ENCODE results near the gene SPARC. TPM values are rescaled to one million over a fixed set of nuclear protein-coding genes. Genes with fewer than 3 reads are reported as not detected.

The SPARC gene
- total RNA-seq, 2 donors from 2014 or later: 913 to 2,416 TPM

DNA sequence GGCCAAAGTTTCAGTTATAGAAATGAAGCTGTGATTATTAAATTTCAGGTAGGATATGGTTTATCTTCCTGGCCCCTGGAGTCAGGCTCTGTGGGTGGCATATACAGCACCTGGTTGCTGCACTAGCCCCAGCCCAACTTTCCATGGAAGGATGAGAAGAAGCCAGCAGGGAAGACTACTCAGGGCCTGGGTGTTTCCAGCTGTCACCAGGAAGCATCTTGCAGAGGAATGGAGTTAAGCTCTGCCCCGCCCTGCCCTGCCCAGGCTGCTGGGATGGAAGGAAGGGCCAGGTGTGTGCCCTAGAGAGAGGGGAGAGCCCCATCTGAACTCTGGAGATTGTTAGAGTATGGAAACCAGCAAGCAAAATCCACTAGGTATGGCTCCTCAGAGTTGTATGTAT, 52.8 kb downstream of the SPARC start:
- DNase-seq (ENCODE audit: low spot score): no peak
- intact Hi-C loops (cut with DNase I): no loop called here

DNA sequence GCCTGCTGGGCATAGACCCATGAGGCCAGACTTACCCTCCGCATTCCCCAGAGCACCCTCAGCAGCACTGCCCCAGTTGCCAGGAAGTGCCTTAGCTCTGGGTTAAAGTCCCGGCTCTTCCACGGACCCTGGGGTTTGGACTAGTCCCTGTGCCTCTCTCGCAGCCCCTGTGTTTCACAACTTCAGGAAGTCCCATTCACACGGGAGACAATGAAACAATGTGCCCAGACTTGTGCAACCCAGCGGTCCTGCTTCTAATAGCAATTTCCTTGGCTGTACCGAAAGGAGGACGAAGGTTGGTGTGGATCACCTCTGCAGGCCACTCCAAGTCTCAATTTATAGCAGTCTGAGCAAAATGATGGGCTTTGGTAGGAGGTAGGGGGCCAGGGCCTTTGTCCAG, 53.8 kb downstream of the SPARC start:
- intact Hi-C loops (cut with DNase I): no loop called here
- DNase-seq (ENCODE audit: low spot score): no peak

DNA sequence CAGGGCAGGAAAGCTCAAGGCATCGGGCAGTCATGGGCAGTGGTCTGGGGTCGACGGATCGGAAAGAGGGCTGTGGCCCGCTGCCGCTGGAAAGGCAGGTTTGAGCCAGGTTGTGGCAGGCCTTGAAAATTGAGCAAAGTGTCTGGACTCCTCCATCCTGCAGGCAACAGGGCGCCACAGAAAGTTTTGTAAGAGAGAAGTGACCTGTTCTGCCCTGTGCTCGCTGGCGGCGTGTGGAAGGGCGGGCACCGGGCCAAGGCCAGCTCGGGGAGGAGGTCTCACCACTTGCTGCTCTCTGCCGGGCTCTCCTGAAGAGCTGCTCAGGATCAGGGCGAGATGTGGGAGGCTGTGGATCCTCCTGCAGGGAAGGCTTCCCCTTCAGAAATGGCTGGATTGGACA, 54.2 kb downstream of the SPARC start:
- DNase-seq (ENCODE audit: low spot score): no peak
- intact Hi-C loops (cut with DNase I): no loop called here

DNA sequence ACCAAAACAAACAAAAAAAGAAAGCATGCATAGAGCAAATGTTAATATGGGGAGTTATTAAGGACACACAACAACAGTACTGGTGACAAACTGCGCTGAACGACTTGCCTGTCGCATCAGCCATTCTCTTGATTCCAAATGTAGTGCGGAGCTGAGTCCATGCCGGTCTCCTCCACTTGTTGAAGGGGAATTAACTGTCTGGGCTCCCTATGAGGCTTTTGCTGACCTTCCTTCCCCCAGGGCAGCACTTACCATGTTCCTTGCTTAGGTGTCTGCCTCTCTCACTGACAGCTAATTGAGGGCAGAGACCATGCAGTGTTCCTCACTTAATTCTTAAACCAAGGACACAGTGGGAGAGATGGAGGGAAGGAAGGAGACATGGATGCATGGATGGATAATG, 54.8 kb downstream of the SPARC start:
- intact Hi-C loops (cut with DNase I): no loop called here
- DNase-seq (ENCODE audit: low spot score): no peak

DNA sequence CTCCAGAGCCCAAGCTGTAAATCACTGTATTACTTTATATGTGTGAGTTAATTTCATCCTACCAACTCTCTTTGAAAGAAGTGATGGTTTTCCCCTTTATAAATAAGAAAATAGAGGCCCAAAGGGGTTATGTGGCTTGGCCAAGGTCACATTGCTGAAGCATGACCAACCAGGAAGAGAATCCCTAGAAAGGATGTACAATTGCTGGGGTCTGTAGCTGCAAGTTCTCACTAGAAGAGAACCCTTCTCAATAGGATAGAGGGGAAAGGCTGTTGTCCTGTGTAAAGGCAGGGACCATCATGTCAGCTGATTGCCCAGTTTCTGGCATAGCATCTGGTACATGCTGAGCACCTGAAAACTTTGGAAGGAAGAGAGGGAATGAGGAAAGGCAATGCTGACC, 56.6 kb downstream of the SPARC start:
- intact Hi-C loops (cut with DNase I): no loop called here
- DNase-seq (ENCODE audit: low spot score): no peak

DNA sequence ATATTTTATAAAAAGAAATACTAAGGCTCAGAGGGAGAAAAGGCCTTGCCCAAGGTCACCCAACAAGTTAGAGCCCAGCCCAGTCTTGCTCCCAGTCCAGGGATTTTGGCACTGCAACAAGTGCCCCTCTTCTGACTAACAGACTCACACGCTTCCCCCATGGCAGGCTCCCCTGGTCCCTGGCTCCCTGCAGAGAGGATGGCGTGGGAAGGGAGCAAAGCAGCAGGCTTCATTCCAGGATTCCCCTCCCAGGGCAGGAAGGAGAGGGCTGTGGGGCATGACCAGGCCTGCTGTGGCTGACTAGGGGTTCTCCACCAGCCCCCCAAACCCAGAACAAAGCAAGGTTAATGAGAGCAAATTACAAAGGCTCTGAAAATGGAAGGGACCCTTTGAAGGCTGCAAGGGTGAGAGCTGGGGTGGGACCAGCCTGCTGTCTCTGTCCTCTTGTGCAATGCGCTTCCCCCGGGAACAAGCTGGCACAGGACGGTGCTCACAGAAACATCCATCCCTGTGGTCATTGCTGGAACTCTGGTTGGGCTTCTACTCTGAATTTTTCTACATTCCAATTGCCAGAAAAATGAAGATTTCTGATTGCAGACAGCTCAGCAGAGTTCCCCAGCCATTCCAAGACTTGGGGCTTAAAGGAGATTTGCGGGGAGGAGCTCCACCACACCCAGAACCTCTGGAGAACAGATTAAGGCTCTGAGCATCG, 58.4 kb downstream of the SPARC start:
- intact Hi-C loops (cut with DNase I): no loop called here
- peak; percentile 92 for DNase-seq (ENCODE audit: low spot score)

DNA sequence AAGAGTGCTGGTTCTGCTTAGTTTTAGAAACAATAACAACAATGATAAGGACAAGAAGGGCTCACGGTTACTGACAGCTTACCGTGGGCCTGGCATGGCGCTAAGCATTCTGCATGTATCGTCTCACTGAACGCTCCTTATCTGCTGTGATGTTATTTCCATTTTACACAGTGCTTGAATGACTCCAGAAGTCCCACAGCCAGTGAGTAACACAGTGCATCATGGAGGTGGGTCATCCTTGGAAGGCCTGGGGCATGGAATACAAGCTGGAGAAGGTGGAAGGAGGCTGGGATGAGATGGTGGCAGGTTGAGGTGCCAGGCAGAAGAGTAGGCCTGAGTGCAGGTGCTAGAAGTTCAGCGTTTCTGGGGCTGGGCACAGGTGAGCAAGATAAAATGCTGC, 59.1 kb downstream of the SPARC start:
- intact Hi-C loops (cut with DNase I): no loop called here
- no peak for DNase-seq (ENCODE audit: low spot score)

DNA sequence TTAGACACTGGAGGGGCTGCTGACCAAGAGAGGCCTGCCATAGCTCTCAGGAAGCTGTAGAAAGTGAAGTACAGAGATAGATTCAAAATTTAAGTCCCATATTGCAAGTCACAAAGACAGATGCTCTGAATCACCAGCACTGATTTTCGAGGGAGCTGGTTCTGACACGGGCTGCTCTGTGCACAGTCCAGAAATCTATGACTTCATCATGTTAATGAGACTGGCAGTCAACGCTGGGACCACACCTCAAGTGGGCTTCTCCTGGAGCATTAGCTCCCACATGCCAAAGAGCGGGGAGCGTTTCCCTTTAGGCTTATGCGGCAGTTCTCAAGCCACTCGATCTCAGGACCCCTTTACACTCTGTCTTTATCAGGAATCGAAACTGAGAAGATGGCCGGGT, 61.4 kb downstream of the SPARC start:
- intact Hi-C loops (cut with DNase I): no loop called here
- no peak for DNase-seq (ENCODE audit: low spot score)

DNA sequence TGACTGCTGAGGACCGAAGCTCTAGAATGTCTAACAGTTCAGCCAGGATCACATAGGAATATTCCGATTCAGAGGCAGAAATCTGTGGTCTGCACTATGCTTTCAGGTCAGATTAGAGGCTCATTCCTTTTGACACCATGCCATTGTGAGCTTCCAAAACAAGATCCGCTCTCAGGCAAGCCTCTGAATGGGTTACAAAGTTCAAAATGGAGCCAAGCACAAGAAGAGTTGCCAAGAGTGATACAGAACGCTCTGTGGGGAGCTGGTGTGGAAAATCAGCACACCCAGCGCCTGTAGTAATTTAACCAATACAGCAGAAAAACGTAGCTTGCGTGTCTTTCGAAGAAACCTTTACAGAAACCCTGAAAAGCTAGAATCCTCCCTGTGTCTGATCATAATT, 62.2 kb downstream of the SPARC start:
- intact Hi-C loops (cut with DNase I): no loop called here

DNA sequence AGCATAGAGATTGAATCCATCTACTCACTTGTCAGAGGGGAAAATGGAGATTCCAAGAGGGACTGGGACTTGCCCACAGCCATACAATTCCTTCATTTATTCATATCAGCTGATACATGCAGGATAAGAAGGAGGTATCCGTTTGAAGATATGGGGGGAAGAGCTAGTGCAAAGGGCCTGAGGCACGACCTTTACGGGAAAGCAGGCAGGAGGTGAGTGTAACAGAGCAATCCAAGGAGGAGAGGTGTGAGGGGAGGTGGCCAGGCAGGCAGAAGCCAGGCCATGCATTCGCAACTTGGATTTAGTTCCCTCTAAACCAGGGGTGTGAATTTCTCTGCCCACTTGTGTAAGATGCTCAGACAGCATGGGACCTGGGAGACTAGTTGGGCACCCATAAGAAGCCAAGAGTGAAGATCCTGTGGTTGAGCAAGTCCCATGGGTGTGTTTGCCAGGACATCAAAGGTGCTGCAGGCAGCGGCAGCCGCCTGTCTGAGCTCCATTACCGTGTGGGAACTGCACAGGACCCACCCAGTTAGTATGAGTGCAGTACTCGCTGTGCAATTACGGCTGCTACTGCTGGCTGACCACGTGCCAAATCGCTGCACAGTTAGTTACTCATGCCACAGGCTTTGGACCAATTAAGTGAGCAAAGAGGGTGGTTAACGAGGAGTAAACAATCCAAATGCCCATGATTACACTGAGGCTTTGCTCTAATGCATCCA, 64.2 kb downstream of the SPARC start:
- DNase-seq (ENCODE audit: low spot score): no peak

More for the DNA sequence above, 62.2 kb downstream of the SPARC start:
- no peak for DNase-seq (ENCODE audit: low spot score)

DNA sequence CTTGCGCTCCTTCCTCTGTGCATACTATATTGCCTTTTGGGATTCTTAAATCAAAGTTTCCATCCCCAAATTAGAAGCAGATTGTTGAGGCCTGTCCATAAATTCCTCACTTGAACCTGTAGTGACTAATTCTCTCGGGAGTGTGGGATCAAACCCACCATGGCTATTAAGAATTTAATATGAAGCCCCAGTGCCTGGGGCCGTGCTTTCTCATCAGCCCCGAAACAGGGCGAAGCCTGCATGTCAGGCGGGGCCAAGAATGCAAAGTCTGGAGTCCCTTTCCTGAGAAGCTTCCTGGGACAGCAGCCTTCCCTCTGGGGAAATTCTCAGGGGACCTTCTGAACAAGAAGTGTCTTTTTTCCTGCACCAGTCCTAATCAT, 66.3 kb downstream of the SPARC start:
- DNase-seq (ENCODE audit: low spot score): no peak
- intact Hi-C loops (cut with DNase I): loop anchor here in 1 of 2 donors (1.0 kb wide), 1 partner anchor 189 kb away; no protein-coding TSS in a partner anchor

More for the DNA sequence above, 64.2 kb downstream of the SPARC start:
- intact Hi-C loops (cut with DNase I): no loop called here

DNA sequence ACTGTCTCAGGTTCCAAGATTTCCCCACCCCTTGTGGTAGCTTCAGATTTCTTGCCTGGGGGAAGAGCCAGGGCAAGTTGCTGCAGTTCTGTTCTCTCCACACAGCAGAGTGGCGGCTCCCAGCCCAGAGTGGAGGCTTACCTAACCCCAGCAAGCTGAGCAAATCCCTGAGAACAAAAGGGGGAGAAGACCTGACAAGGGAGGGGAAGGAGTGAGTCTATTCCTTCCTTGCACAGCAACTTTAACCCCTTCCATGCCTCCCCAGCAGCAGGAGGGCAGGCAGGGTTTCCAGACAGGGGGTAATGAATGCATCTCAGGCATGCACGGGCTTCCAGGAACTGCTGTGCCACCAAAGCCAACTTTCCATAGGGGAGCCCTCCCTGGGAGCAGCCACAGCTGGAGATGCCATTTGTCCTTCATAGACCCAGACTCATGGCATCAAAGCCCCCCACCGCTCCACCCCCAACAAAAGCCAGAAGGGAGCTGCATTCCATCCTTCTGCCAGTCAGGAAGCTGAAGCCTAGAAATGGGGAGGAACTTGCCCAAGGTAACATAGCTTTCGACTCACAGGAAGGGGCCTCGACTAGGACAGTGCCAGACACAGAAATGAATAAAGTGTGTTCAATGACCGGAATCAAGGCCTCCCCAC, 66.8 kb downstream of the SPARC start:
- no peak for DNase-seq (ENCODE audit: low spot score)
- intact Hi-C loops (cut with DNase I): loop anchor here in 1 of 2 donors (1.0 kb wide), 1 partner anchor 189 kb away; no protein-coding TSS in a partner anchor

DNA sequence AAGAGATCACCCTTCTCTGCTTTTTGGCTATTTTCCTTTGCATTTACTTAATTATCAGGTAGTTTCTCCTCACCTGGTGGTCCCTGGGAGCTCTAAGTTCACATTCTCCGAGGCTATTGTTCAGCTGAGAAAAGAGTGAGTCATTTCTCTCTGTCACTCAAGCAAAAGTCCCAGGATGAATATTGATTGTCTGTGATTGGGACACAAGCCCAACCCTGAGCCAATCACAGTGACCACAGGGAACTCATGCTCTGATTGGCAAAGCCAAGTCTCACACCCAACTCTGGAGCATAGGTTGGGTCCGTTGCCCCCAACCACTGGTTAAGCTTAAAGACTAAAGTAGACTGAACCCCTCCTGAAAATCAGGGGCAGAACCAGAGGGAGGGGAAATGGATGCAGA, 67.8 kb downstream of the SPARC start:
- intact Hi-C loops (cut with DNase I): no loop called here
- no peak for DNase-seq (ENCODE audit: low spot score)

DNA sequence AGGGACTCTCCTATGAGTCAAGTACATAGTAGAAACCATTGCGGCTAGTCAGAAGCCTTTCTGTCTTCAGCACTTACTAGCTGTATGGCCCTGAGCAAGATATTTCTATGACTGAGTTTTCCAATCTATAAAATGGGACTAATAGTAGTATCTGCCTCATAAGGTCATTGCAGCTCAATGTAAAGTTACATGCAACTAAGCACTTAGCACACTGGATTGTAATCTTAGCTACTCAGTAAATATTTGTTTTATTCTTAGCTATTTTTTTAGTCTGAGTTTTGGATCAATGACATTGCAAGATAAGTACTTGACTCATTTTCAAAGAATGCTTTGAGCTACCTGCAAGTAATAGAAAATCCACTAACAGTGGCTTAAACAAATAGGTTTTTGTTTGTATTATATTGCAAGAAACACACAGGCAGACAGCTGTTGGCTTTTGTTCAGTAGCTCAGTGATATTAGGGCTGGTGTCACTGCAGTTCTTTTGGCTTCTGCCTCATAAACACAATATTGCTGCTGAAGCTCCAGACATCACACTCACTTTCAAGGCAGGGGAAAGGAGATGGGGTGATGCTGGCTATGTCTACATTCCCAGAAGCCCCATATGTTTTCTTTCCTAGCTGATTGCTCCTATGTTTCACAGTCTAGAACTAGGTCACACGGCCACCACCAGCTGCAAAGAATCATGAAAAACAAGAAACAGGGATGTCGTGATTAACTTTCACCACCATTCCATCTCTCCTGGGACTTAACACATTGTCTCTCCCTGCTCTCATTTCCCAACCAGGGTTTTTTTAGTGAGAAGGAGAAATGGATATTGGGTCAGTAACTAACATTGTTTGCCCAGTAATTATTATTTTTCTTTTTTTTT, 68.6 kb downstream of the SPARC start:
- no peak for DNase-seq (ENCODE audit: low spot score)
- intact Hi-C loops (cut with DNase I): no loop called here

DNA sequence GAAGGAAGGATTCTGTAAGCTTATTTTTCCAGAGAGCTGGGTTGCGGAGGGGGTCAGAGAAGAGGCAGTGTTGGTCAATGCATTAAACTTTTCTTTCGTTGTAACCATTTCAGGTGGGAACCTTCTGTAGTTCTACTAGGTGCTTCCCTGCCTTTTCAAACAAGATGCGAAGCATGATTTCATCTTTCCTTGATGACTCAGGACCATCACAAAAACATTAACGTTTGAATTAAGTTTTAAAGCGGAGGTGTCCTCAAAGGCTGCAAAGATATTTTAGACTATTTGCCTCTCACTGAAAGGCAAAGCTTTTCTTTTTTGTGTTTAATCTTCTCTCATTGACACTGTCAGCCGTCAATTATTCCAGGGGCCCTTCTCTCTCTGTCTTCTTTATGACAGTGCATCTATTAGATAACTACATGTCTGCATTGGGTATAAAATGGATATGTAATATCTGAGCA, 69.3 kb downstream of the SPARC start:
- no peak for DNase-seq (ENCODE audit: low spot score)
- intact Hi-C loops (cut with DNase I): no loop called here

DNA sequence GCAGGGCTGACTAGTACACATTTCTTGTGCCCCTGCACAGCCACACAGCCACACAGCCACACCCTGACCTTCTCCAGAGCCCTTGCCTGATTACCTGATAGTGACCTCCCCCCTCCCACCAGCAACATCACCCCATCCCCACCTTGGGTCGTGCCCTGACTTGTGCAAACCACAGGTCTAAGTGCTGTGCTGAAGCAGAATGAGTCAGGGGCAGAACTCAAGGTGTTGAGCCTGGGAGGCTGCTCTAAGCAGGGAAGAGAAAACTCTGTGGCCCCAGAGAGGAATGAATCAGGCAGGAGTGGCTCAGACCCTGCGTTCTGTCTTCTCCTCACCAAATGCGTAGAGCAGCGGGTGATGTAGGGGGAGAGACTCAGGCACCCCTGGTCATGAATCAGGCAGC, 71.3 kb downstream of the SPARC start:
- DNase-seq (ENCODE audit: low spot score): no peak
- intact Hi-C loops (cut with DNase I): no loop called here

DNA sequence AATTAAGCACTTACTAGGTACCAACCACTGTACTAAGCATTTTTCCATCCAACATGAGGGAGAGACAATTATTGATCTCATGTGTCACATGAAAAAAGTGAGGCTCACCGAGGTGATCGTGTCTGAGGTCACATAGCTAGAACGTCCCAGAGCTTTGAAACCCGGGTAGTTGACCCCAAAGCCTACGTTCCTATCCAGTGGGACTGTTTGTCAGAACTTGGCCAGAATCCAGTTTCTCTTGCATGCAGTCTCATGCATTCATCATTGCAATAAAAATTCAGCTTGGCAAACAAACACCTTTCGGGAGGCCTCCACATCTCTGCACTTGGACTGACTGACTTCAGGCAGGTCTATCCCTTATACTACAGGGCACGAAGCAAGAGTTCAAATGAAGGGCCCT, 72.2 kb downstream of the SPARC start:
- intact Hi-C loops (cut with DNase I): no loop called here
- no peak for DNase-seq (ENCODE audit: low spot score)

DNA sequence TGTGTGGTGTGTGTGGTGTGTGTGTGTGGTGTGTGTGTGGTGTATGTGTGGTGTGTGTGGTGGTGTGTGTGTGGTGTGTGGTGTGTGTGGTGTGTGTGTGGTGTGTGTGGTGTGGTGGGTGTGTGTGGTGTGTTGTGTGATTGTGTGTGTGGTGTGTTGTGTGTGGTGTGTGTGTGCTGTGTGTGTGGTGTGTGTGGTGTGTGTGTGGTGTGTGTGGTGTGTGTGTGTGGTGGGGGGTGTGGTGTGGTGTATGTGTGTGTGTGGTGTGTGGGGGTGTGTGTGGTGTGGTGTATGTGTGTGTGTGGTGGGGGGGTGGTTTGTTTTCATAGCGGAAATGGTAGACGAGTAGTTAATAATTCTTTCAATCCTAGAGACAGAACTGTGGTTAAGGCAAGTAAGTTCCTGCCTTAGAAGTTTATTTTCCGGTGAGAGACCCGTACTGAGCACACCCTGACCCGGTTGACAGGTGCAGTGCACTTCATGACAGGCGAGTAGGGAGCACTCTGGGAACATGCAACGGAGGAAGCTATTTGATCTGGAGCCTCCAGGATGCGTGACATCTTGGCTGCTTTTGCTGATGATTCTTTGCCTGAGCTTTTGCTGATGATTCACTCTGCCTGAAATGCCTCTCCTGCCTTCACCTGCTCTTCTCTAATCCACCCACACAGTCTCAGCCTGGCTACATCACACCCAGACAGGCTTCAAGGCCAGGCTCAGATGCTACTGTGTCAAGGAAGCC, 73.9 kb downstream of the SPARC start:
- peak; percentile 18 for DNase-seq (ENCODE audit: low spot score)
- intact Hi-C loops (cut with DNase I): loop anchor here in 1 of 2 donors (1.0 kb wide), 1 partner anchor 32 kb away; no protein-coding TSS in a partner anchor

Data from posterior vena cava (tissue), 2 donors.